SK-N-SH (cell line): Measurements from ENCODE around the gene IAH1. TPM values are rescaled to one million over a fixed set of nuclear protein-coding genes. Genes with fewer than 3 reads are reported as not detected.

Experiments
- CTCF ChIA-PET: fragments of 300-600, 350-600 bp; formaldehyde crosslinking; extraction: SDS; loops from one replicate; lab custom pipeline; 2021; lab: Yijun Ruan, JAX
- POLR2A ChIA-PET: fragments of 350-600 bp; sonication (Branson Sonifier 250); formaldehyde crosslinking; extraction: SDS; loops from one replicate; lab custom pipeline; 2020; ENCODE audit warnings: antibody characterized with exemption, inconsistent platforms; lab: Yijun Ruan, JAX
- DNase-seq: peaks from one replicate; pipeline ENCODE4 v3.0.0; 2012
- H2AFZ ChIP-seq: fragments of 200-600 bp; sonication (generic); 2 replicates; pipeline ENCODE4 v1.8.1; 2016; ENCODE audit warnings: antibody characterized with exemption, mild to moderate bottlenecking, low read depth
- H3F3A ChIP-seq: fragments of 200-600 bp; sonication (generic); replicated peaks from 2 replicates; pipeline ENCODE3; 2016; ENCODE audit warnings: antibody characterized with exemption, mild to moderate bottlenecking; ENCODE audit not compliant: insufficient read depth
- H3K27ac ChIP-seq, 2 experiments: fragments of 200-500 bp in 1 of 2; fragments of 200-600 bp in 1 of 2; sonication (Bioruptor generic) in 1 of 2; sonication (generic), shearing (Covaris generic) in 1 of 2; 2 replicates each; pipeline versions ENCODE4 v1.5.1 to v1.6.1; 2014 to 2016; ENCODE audit warnings: low read depth in 2 of 2, inconsistent platforms in 1 of 2, low read length in 1 of 2, mild to moderate bottlenecking in 1 of 2, mixed read lengths in 1 of 2
- H3K27me3 ChIP-seq: fragments of 200-600 bp; sonication (generic), shearing (Covaris generic); 2 replicates; pipeline ENCODE4 v1.6.1; 2016; ENCODE audit warnings: mixed run types; ENCODE audit not compliant: insufficient read depth
- H3K36me3 ChIP-seq, 2 experiments: fragments of 200-500 bp in 1 of 2; fragments of 200-600 bp in 1 of 2; sonication (Bioruptor generic) in 1 of 2; sonication (generic) in 1 of 2; replicated peaks in 1 of 2; 2 replicates each; pipeline versions ENCODE3 to v1.5.1; 2014 to 2016; ENCODE audit warnings: low read length in 1 of 2, mild to moderate bottlenecking in 1 of 2; ENCODE audit not compliant: insufficient read depth in 2 of 2, control insufficient read depth in 1 of 2
- H3K4me1 ChIP-seq, 2 experiments: fragments of 200-500 bp in 1 of 2; fragments of 200-600 bp in 1 of 2; sonication (Bioruptor generic) in 1 of 2; sonication (generic), shearing (Covaris generic) in 1 of 2; 2 replicates each; pipeline versions ENCODE4 v1.5.1 to v1.6.1; 2014 to 2016; ENCODE audit warnings: low read depth in 1 of 2, low read length in 1 of 2, mixed run types in 1 of 2; ENCODE audit not compliant: insufficient read depth in 2 of 2, control insufficient read depth in 1 of 2
- H3K4me2 ChIP-seq: fragments of 200-600 bp; sonication (generic), shearing (Covaris generic); 2 replicates; pipeline ENCODE4 v1.6.1; 2017; ENCODE audit warnings: mixed run types
- H3K4me3 ChIP-seq, 2 experiments: fragments of 200-500 bp in 1 of 2; fragments of 200-600 bp in 1 of 2; sonication (Bioruptor generic) in 1 of 2; sonication (generic), shearing (Covaris generic) in 1 of 2; 2 replicates each; pipeline versions ENCODE4 v1.5.1 to v1.8.1; 2014 to 2016; ENCODE audit warnings: low read depth in 2 of 2, inconsistent platforms in 1 of 2, low read length in 1 of 2, mild to moderate bottlenecking in 1 of 2, mixed read lengths in 1 of 2, moderate library complexity in 1 of 2
- H3K79me2 ChIP-seq: fragments of 200-600 bp; sonication (generic); 2 replicates; pipeline ENCODE4 v1.8.1; 2017; ENCODE audit warnings: mild to moderate bottlenecking; ENCODE audit not compliant: insufficient read depth
- H3K9ac ChIP-seq: fragments of 200-600 bp; sonication (generic); 2 replicates; pipeline ENCODE4 v1.6.1; 2017; ENCODE audit warnings: mixed run types
- H3K9me2 ChIP-seq: fragments of 200-600 bp; sonication (generic); 2 replicates; pipeline ENCODE4 v1.6.1; 2017; ENCODE audit warnings: mixed run types
- H3K9me3 ChIP-seq: fragments of 200-600 bp; sonication (generic); 2 replicates; pipeline ENCODE4 v1.6.1; 2017; ENCODE audit warnings: mixed run types, mild to moderate bottlenecking, moderate library complexity
- H4K20me1 ChIP-seq: fragments of 200-600 bp; sonication (generic); 2 replicates; pipeline ENCODE4 v1.6.1; 2017; ENCODE audit warnings: mild to moderate bottlenecking, mixed run types; ENCODE audit not compliant: insufficient read depth
- CHD2 ChIP-seq: fragments of 150-350 bp; IDR thresholded peaks from 2 replicates; pipeline ENCODE4 v1.6.1; 2018; ENCODE audit warnings: low read length; ENCODE audit not compliant: partially characterized antibody
- ELF1 ChIP-seq: IDR thresholded peaks from 2 replicates; pipeline ENCODE4 v1.4.0; 2012
- EP300 ChIP-seq, 2 experiments: IDR thresholded peaks; 2 replicates each; pipeline versions ENCODE4 v1.4.0 to v1.6.1; 2012; ENCODE audit warnings: borderline replicate concordance in 1 of 2, low read depth in 1 of 2, low read length in 1 of 2
- FOSL2 ChIP-seq: IDR thresholded peaks from 2 replicates; pipeline ENCODE4 v1.4.0; 2012; ENCODE audit warnings: low read depth, mild to moderate bottlenecking, moderate library complexity, borderline replicate concordance
- FOXJ3 ChIP-seq: sonication (generic); formaldehyde crosslinking; IDR thresholded peaks from 2 replicates; pipeline ENCODE4 v1.5.1; 2020; ENCODE audit warnings: mild to moderate bottlenecking, missing genetic modification reagents
- FOXM1 ChIP-seq: IDR thresholded peaks from 2 replicates; pipeline ENCODE4 v1.4.0; 2012; ENCODE audit warnings: low read depth, mild to moderate bottlenecking
- GABPA ChIP-seq: IDR thresholded peaks from 2 replicates; pipeline ENCODE4 v1.4.0; 2012; ENCODE audit warnings: low read depth, mild to moderate bottlenecking
- IRF3 ChIP-seq: fragments of 150-350 bp; IDR thresholded peaks from 2 replicates; pipeline ENCODE4 v1.6.1; 2016; ENCODE audit warnings: mild to moderate bottlenecking, low read depth, low read length
- JUND ChIP-seq: IDR thresholded peaks from 2 replicates; pipeline ENCODE4 v1.4.0; 2012
- NFIC ChIP-seq: IDR thresholded peaks from 2 replicates; pipeline ENCODE4 v1.4.0; 2012; ENCODE audit warnings: borderline replicate concordance
- POLR2AphosphoS5 ChIP-seq: IDR thresholded peaks from 2 replicates; pipeline ENCODE4 v1.6.1; 2012; ENCODE audit warnings: low read depth, low read length
- RCOR1 ChIP-seq: fragments of 150-350 bp; IDR thresholded peaks from 2 replicates; pipeline ENCODE4 v1.6.1; 2017; ENCODE audit warnings: antibody characterized with exemption, low read length
- RFX5 ChIP-seq: IDR thresholded peaks from 2 replicates; pipeline ENCODE4 v1.6.1; 2012; ENCODE audit warnings: mild to moderate bottlenecking, improper control_type of control experiment, low read length
- RXRA ChIP-seq: IDR thresholded peaks from 2 replicates; pipeline ENCODE4 v1.4.0; 2012; ENCODE audit warnings: low read depth, mild to moderate bottlenecking, borderline replicate concordance
- SIN3A ChIP-seq: IDR thresholded peaks from 2 replicates; pipeline ENCODE4 v1.6.1; 2012; ENCODE audit warnings: low read depth, mild to moderate bottlenecking, low read length, moderate library complexity, borderline replicate concordance
- SMC3 ChIP-seq: IDR thresholded peaks from 2 replicates; pipeline ENCODE4 v1.6.1; 2012; ENCODE audit warnings: low read depth, low read length, improper control_type of control experiment
- TAF1 ChIP-seq: IDR thresholded peaks from 2 replicates; pipeline ENCODE4 v1.6.1; 2012; ENCODE audit warnings: low read depth, mild to moderate bottlenecking, low read length, moderate library complexity, borderline replicate concordance
- TCF12 ChIP-seq: IDR thresholded peaks from 2 replicates; pipeline ENCODE4 v1.4.0; 2012
- WGBS: methylation state at CpG from one replicate; pipeline ENCODE4 v1.1.6; 2017; ENCODE audit warnings: low lambda C conversion rate; 5-methylcytosine and 5-hydroxymethylcytosine counted together
- polyA plus RNA-seq, 3 experiments: library from polyadenylated mRNA; depleted of rRNA; stranded (reverse); fragments of >200 nt; gene quantifications; 2 replicates each; pipeline ENCODE4 v1.2.3, GENCODE V29; 2012

IAH1 gene
- polyA plus RNA-seq, 1 of the 3 experiments (the other 2 are of a cell fraction) = 115 TPM

- Histone ChIP-seq H3F3A (peaks cover 7% of the 10 kb centered on the region), H4K20me1 (no peaks in the 10 kb centered on the region), H3K9me2 (no peaks in the 10 kb centered on the region), H3K9me3 (no peaks in the 10 kb centered on the region), H3K79me2 (peaks cover 58% of the 10 kb centered on the region), H3K36me3 (peaks cover 20 to 68% of the 10 kb centered on the region in 2 experiments), H3K4me3 (no peak overlapping the region), H3K9ac (no peak overlapping the region), H3K27ac (no peak overlapping the region), H3K27me3 (no peaks in the 10 kb centered on the region), H3K4me1 (peaks cover 0 to 7% of the 10 kb centered on the region in 2 experiments; a peak in 2 of 4 replicates), H3K4me2 (no peak overlapping the region), H2AFZ (no peak overlapping the region)
- WGBS = 98% methylated on average over 2 of the region's 2 CpGs
- no peak for DNase-seq
- ChIA-PET CTCF (interaction anchor here (1.2 kb wide), 1 partner anchor 266 kb away, joined by 5 read pairs; no protein-coding TSS in a partner anchor), POLR2A (no interaction called here)
- no peak for TF ChIP-seq RXRA
- no peak for TF ChIP-seq NFIC
- TF ChIP-seq JUND = no peak
- TF ChIP-seq RFX5 = no peak
- TF ChIP-seq FOXM1 = no peak
- TF ChIP-seq EP300 (IDR thresholded peaks at IDR 0.05; ENCODE audit: borderline replicate concordance in 1 of 2, low read depth in 1 of 2, low read length in 1 of 2) = no peak
- no peak for TF ChIP-seq CHD2
- no peak for TF ChIP-seq IRF3
- TF ChIP-seq TCF12 = no peak
- TF ChIP-seq FOSL2 = no peak
- no peak for TF ChIP-seq POLR2AphosphoS5
- TF ChIP-seq SIN3A = no peak
- TF ChIP-seq GABPA = no peak
- TF ChIP-seq SMC3 = no peak
- no peak for TF ChIP-seq TAF1
- TF ChIP-seq RCOR1 = no peak
These were observed 59.3 kb downstream of the IAH1 start for GRCh38 chr2:9533663-9534062.

GRCh38 chr2:9535177-9535576 lies 60.8 kb downstream of the IAH1 start:
- Histone ChIP-seq H3K9me2 (no peaks in the 10 kb centered on the region), H2AFZ (no peak overlapping the region), H3K36me3 (peaks cover 20 to 54% of the 10 kb centered on the region in 2 experiments), H3K9ac (no peak overlapping the region), H3K4me1 (peaks cover 0 to 12% of the 10 kb centered on the region in 2 experiments; a peak in 2 of 4 replicates), H4K20me1 (no peaks in the 10 kb centered on the region), H3K27me3 (no peaks in the 10 kb centered on the region), H3K4me3 (no peak overlapping the region), H3K79me2 (peaks cover 63% of the 10 kb centered on the region), H3K9me3 (no peaks in the 10 kb centered on the region), H3K27ac (no peak overlapping the region), H3F3A (peaks cover 9% of the 10 kb centered on the region), H3K4me2 (no peak overlapping the region)
- 71% methylated on average over 1 of the region's 1 CpG for WGBS
- no peak for DNase-seq
- ChIA-PET POLR2A (no interaction called here), CTCF (interaction anchor here (0.9 to 1.0 kb wide), 2 partner anchors 20 to 104 kb away, joined by 3 read pairs; partner anchors contain the start of gene ADAM17)
- TF ChIP-seq ELF1 (no peak), FOXJ3 (CRISPR knock-in tag) (no peak)
